22Rv1 (cell line): ENCODE results near the gene HADH.

Experiments used
- CTCF ChIP-seq: fragments of 450-650 bp; IDR thresholded peaks from 2 replicates; pipeline ENCODE4 v1.5.1; 2017; ENCODE audit warnings: mild to moderate bottlenecking
- ZFX ChIP-seq: fragments of 450-650 bp; IDR thresholded peaks from 2 replicates; pipeline ENCODE4 v1.6.1; 2017; ENCODE audit warnings: antibody characterized with exemption, borderline replicate concordance

- TF ChIP-seq CTCF (no peak), ZFX (no peak)
Measured at GRCh38 chr4:108070775-108071174, 81.1 kb downstream of the HADH start.
